ENCODE measurements around the gene RIN3. TPM values are rescaled to one million over a fixed set of nuclear protein-coding genes. Genes with fewer than 3 reads are reported as not detected.

Gene RIN3
- total RNA-seq, 1 donor from 2014 or later, result 0.76 TPM

GRCh38 chr14:92513966-92514843 is 624 bp downstream of the RIN3 start:
- Mint-ChIP-seq H3K27me3 (ENCODE audit: unreplicated experiment) (peaks cover 6% of the 10 kb centered on the region), H3K27ac (ENCODE audit: unreplicated experiment) (no peak overlapping the region), H3K4me1 (ENCODE audit: low read depth, unreplicated experiment) (peaks cover 6% of the 10 kb centered on the region), H3K9me3 (ENCODE audit: unreplicated experiment) (peaks cover 5% of the 10 kb centered on the region), H3K4me3 (ENCODE audit: unreplicated experiment) (peak overlapping the region; percentile 75), H3K36me3 (ENCODE audit: unreplicated experiment) (peaks cover 5% of the 10 kb centered on the region)
- DNase-seq, result peak; percentile 35
- no peak for TF ChIP-seq CTCF (IDR thresholded peaks at IDR 0.05; ENCODE audit: partially characterized antibody, unreplicated experiment)

GRCh38 chr14:92514844-92515514 is 1.4 kb downstream of the RIN3 start:
- Mint-ChIP-seq H3K4me3 (ENCODE audit: unreplicated experiment) (peak overlapping the region; percentile 31), H3K36me3 (ENCODE audit: unreplicated experiment) (peaks cover 5% of the 10 kb centered on the region), H3K27me3 (ENCODE audit: unreplicated experiment) (peaks cover 6% of the 10 kb centered on the region), H3K27ac (ENCODE audit: unreplicated experiment) (no peak overlapping the region), H3K9me3 (ENCODE audit: unreplicated experiment) (peaks cover 5% of the 10 kb centered on the region), H3K4me1 (ENCODE audit: low read depth, unreplicated experiment) (peaks cover 6% of the 10 kb centered on the region)
- DNase-seq, result no peak
- no peak for TF ChIP-seq CTCF (IDR thresholded peaks at IDR 0.05; ENCODE audit: partially characterized antibody, unreplicated experiment)

GRCh38 chr14:92515546-92516343 is 2.2 kb downstream of the RIN3 start:
- H3K4me3 Mint-ChIP-seq (ENCODE audit: unreplicated experiment), result no peak overlapping the region
- H3K4me1 Mint-ChIP-seq (ENCODE audit: low read depth, unreplicated experiment), result peaks cover 6% of the 10 kb centered on the region
- TF ChIP-seq CTCF (IDR thresholded peaks at IDR 0.05; ENCODE audit: partially characterized antibody, unreplicated experiment), result no peak
- peaks cover 6% of the 10 kb centered on the region for H3K27me3 Mint-ChIP-seq (ENCODE audit: unreplicated experiment)
- H3K9me3 Mint-ChIP-seq (ENCODE audit: unreplicated experiment), result peaks cover 5% of the 10 kb centered on the region
- H3K27ac Mint-ChIP-seq (ENCODE audit: unreplicated experiment), result no peak overlapping the region
- DNase-seq, result no peak
- H3K36me3 Mint-ChIP-seq (ENCODE audit: unreplicated experiment), result peaks cover 5% of the 10 kb centered on the region

GRCh38 chr14:92516344-92516965 is 2.9 kb downstream of the RIN3 start:
- H3K4me3 Mint-ChIP-seq (ENCODE audit: unreplicated experiment), result no peak overlapping the region
- no peak for TF ChIP-seq CTCF (IDR thresholded peaks at IDR 0.05; ENCODE audit: partially characterized antibody, unreplicated experiment)
- DNase-seq, result no peak
- H3K27ac Mint-ChIP-seq (ENCODE audit: unreplicated experiment), result no peak overlapping the region
- H3K9me3 Mint-ChIP-seq (ENCODE audit: unreplicated experiment), result peaks cover 5% of the 10 kb centered on the region
- peaks cover 4% of the 10 kb centered on the region for H3K27me3 Mint-ChIP-seq (ENCODE audit: unreplicated experiment)
- H3K4me1 Mint-ChIP-seq (ENCODE audit: low read depth, unreplicated experiment), result peaks cover 6% of the 10 kb centered on the region
- H3K36me3 Mint-ChIP-seq (ENCODE audit: unreplicated experiment), result peaks cover 5% of the 10 kb centered on the region
